Epidermal melanocyte (primary cell): ENCODE data around the gene DOCK2.
"Not testable (repeated sequence)": the region's sequence is repeated elsewhere in the genome, so short reads cannot be mapped to it uniquely, and the experiment has no call there.

Source experiments
- DNase-seq: peaks from one replicate; pipeline ENCODE4 v3.0.0; 2011; ENCODE audit warnings: low spot score; ENCODE audit not compliant: insufficient read length

Gene DOCK2

DNA sequence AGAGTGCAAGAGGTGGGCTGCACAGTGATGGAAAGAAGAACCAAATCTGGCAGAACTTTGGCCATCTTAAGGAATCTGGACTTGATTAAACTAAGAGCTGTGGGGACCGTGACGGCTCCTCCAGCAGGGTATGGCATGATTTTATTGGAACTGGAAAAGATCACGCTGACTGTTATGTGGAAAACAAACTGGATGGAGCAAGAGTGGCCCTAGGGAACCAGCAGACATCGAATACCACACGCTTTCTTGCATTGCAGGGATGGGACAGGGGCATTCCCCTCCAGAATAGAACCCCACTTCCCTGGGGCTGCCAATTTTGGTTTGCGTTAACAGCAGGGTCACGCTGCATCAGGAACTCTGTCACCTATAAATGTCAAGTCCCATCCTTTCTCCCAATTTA, 304.5 kb downstream of the DOCK2 start:
- DNase-seq, result no peak

DNA sequence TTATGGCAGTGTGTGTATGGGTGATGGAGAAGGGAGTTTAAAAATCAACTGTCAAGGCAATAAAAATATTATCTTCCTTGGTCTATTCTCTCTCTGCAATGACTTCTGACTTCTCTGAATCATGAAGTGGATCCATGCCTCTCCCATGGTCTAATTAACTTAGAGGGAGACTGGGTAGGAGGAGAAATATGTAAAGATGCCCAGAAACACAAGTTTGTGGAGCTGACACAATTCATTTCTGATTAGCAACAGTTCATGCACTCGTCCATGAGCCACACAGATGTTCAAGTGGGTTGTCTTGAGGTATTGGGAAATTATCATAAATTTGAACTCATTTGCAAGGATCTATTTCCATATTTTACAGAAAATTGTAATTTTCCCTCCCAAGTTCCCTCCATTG, 305.1 kb downstream of the DOCK2 start:
- no peak for DNase-seq

DNA sequence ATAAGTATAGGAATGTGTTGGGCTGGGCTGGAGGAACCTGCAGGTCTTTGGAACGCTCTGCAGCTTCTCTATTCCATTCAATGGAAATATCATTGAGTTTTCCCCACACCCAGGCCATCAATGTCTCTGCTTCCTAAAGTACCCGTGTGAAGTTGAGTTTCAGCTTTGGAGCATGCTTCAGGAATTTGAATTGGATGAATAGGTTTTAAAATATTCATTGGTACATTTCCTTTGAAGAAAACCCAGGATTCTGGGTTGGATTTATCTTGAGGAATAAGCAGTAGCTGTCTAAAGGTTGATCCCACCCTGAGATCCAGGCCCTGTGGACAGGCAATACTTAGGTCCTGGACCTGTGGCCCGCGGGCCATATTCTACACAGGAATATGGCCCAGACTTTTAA, 306.0 kb downstream of the DOCK2 start:
- no peak for DNase-seq

DNA sequence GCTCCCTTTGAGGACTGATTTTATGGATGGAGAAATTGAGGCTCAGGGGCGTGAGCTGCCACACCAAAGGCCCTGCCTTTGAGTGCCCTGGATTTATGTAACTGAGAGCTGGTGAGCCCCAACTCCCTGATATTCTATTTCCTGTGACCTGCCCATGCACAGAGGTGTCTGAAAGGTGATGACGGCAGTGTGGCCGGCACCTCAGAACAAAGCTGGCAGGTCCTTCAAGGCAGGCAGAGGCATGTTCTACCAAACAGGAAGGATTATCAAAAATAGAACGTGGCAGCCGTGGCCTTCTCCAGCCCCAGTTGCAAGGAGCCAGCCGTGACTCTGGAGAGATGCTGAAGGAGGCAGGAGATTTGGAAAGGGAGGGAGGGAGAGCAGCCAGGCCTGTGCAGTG, 307.0 kb downstream of the DOCK2 start:
- DNase-seq, result no peak

DNA sequence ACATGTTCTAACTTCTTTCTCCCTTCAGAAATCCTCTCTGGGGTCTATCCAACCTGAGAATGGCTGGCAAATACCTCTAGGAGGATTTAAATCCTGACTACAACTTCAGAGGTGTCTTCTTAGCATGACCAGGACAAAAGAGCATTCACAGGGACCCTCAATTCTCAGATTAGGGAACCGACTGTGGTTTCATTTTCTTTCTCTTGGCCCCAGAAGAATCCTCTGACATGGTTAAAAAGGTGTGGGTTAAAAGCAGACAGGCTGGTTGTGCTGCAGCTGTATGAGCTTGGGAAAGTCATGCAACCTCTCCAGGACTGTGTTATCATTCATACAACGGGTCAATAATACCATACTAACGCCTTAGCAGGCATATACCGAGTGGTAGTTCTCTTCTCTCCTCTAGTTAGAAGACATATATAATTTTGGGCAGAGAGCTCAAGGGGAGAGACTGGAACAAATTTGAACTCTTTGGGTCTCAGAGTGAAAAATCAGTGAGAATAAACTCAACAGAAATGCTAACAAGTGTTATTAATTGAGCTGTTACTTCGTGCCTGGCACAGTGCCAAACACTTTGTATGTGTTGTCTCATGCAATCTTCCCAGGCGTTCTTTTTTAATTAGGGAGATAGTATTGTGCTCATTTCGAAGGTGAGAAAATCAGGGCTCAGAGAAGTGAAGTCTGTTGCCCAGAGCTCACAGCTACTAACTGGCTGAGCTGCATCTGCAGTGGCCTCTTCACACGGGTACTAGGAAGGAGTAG, 308.0 kb downstream of the DOCK2 start:
- DNase-seq, result no peak

DNA sequence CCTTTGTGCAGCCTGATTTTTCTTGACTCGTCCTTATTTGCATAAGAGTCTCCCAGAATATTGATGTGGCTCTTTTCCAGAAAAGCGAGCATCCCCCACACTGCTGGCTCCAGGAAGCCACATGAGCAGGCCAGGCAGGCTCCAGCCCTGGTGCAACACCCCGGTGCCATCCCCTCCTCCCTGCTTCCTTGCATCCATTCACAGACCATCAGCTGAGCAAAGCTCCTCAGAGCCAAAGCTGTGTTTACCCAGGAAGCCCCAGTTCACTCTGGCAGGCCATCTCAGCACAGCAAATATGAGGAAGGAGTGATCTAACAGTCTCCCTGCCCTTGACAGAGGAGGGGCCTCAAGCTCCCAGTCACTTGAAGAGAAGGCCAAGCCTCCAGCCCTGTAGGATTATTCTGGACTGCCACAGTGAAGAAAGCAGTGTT, 308.8 kb downstream of the DOCK2 start:
- peak; percentile 53 for DNase-seq

DNA sequence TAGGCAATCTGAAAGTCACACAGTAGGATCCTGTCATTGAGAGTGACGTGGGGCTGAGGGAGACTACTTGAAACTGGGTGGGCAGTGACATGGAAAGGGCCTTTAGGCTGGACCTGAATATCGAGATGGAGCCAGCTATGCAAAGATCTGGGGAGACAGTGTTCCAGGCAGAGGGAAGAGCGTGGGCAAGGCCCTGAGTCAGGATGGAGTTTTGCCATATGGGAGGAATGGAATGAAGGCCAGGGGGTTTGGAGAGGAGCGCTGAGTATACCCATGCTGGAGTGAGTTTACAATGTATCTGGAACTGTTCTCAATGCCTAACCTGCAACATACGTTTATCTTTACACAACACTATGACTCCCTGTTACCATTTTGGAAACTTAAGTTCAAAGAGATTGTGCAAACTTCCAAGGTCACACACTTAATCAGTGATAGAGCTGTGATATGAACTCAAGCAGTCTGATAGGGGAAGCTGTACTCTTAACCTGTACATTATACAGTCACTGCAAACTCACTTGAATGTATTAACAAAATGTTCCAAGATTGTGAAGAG, 309.7 kb downstream of the DOCK2 start:
- DNase-seq, result no peak

DNA sequence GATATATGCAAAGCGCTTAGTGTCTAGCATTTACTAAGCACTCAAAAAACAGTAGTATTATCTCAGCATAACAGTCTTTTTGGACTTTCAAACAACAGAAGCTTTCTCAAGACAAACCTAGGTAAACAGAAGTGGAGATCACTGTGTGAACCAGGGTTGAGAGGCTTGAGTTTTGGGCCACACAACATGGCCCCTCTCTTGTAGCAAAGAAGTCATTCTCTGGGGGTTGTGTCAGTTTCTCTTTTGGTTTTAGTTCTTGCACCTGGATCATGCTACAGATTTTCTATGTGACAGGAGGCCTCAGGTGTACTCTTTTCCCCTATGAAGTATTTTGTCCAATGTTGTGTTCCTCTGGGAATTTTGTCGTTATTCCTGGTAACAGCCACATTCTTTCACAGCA, 313.3 kb downstream of the DOCK2 start:
- DNase-seq, result no peak

DNA sequence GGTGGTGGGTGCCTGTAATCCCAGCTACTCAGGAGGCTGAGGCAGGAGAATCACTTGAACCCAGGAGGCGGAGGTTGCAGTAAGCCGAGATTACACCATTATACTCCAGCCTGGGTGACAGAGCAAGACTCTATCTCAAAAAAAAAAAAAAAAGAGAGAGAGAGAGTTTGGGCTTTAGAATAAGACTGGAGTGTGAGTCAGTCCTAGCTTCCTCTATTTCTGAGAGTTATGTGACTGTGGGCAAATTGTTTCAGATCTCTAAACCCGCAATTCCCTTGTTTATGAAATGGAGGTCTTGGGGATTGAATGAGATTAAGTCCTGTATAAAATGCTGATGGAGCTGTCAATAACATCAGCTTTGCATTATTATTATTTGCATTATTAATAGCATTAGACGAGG, 316.1 kb downstream of the DOCK2 start:
- not testable (repeated sequence) for DNase-seq

DNA sequence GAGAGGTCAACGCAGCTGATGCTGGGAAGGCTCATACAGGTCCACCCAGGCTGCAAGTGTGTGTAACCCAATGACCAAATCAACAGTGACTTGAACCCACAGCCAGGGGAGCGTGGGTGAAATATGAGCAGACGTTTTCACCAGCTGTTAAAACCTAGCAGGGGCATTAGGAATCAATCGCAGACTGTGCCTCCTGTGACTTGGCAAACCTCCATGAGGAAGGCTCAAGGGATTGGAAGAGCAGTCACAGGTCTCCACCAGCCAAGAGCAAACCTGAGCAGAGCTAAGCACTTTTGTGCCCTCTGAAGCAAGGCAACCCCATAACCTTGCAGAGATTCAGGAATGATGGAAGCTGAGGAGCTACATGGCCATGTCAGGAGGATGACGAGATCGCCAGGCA, 317.7 kb downstream of the DOCK2 start:
- no peak for DNase-seq

DNA sequence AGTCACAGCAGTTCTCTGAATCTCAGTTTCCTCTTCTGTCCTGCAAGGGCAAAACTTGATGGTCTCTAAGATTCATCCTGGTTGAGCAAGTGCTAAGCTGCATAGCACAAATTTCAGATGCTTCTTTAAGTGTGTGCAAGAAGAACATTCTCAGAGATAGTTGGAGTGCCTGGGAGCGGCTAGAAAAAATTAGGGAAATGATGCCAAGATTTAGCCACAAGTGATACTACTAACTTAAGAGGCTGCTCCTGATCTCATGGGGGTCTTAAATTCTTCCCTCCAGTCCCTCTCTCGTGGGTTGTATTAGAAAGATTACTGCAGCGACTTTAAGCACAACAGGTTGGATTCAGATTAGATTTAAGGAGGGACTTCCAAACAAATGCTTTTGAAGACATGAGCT, 319.1 kb downstream of the DOCK2 start:
- DNase-seq, result no peak

DNA sequence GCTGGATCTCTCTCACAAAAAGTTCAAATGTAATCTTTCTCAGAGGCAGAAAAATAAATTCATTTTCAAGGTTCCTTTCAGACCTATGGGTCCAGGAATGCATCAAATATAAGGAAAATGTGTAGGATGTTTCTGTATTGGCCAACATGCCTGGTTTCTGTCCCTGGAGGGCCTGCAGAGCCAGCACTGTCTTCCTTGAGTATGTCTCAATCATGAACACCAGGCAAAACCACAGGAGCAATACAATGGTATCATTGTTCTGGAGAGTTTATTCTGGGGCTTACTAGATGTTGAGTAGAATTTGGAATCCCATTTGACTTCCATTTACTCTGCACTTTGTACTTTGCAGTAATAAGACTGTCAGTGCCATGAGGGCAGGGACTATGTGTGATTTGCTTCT, 319.7 kb downstream of the DOCK2 start:
- DNase-seq, result no peak

DNA sequence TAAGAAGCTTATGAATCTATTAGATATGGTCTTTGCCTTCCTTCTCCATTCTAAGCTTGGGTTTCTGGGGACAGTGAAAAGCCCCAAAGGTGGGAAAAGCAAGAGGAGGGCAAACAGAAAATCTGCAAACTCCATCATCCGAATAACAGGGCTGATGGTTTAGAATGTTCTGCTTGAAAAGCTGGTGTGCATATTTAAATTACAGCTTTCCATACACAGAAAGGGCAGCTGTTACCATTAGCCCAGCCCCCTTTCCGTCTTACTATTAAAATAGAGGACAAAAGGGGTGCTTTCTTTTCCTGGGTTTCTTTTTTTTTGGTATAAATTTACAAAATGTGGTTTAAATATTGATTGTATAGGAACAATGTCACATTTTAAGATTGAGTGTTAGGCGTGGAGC, 321.2 kb downstream of the DOCK2 start:
- no peak for DNase-seq

DNA sequence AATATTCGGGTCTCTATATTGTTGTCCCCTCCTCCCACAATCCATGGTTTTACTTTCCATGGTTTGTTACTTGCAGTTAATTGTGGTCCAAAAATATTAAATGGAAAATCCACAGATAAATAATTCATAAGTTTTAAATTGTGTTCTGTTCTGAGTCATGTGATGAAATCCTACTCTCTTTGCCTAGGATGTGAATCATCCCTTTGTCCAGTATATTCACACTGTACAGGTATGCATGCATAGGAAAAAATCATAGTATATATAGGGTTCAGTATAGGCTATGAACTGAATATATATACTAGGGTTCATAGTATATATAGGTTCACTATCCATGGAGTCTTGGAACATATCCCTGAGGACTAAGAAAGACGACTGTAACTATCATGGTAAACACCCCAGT, 323.6 kb downstream of the DOCK2 start:
- DNase-seq, result no peak

DNA sequence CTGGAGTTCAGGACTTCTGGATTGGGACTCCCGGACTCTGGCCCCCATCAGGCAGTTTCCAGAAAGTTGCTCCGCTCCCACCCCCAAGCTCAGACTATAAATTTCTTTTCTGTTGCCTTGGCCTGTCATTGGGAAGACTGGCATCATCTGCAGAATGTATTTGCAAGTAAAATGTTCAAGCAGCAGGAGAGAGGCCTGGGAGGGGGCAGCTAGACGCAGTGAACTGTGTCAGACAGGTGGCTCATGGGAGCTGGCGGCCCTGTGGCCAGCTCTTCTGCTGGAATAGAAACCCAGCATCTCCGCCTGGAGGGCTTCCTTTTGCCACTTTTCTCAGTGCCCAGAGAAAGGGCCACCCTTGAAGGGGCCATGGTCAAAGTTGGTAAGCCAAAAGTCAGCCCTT, 327.2 kb downstream of the DOCK2 start:
- no peak for DNase-seq

DNA sequence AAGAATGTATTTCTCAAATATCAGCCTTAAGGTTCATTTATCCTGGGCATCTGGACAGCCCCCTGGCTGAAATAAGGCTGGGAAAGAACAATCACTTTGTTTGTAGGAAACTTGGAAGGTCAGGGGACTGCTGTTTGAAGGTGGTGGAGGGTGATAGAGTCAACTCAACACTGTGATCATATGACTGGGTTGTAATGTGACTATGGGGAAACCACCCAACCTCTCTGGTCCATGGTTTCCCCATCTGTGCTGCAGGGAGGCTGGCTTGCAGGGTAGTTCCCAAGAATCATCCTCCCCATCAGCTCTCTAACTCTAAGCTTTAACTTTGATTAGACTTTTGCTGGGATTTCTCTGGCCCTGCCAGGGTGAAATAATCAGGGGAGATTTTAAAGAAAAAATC, 333.3 kb downstream of the DOCK2 start:
- DNase-seq, result no peak

DNA sequence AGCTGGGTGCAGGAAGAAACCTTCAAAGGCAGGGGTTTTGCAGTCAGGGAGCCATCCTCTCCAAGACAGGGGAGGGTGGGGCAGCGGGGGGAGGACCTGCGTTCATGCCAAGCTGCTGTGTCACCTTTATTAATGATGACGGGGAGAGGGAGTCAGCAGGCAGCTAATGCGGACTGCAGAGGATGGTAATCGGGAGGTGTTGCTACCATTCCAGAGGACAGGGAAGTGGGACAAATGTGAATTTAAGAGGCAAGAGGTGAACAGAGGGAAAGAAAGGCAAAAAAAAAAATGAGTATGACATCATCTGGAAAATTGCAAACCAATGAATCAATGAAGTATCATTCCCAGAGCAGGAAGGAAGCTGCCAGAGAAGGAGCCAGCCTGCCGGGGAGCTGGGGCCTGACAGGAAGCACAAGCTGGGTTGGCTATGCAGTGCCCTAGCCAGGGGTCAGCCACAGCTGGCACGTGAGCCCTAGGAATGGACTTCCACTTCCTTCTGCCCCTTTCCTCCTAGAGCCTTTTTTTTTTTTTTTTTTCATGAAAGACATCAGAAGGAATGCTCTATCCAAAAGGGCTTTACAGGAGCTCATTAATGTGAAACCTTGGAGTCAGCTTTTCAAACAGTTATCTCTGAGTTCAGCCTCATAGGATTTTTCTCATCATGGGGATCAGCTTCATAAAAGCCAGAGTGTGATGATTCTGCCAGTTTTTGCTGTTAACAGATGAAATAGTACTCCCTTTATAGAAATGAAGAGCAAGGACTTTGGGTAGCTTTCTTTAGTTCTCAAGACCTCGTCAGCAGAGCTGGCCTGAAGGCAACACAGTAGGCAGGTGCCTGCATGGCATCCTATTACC, 334.1 kb downstream of the DOCK2 start:
- DNase-seq, result no peak

DNA sequence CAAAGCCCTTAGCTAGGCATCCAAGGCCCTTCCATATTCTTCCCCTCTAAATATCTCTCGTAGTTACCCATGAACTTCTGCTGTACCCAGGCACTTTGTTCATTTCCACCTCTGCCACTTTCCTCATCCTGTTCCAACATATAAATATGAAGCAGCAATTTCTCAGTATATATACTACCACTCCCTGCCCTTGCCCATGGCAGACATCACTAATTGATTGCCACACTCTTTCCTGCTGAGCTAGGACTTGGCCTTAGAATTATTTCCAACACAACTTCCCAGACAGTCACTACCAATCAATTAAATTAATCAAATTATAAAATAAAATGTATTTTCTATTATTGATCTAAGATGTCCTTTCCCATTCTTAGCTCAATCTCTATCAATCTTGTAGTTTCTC, 334.7 kb downstream of the DOCK2 start:
- DNase-seq, result no peak

DNA sequence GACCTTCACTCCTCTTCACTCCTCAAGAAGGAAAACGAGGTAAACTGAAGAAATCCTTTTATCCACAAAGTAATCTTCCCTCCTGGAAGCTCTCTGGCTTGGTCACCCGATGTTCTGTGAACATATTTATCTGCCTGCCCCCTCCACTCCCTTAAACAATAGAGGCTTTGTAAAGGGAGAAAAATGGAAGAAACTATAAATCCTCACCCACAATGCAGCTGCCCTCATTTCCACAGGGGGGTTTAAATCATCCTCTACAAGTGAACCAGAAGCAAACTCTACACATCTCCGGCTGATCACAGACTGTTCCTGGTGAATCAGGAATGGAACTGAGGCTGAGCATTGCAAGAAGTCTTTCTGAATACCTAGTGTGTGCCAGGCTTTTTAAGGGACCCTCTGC, 336.0 kb downstream of the DOCK2 start:
- DNase-seq, result no peak

DNA sequence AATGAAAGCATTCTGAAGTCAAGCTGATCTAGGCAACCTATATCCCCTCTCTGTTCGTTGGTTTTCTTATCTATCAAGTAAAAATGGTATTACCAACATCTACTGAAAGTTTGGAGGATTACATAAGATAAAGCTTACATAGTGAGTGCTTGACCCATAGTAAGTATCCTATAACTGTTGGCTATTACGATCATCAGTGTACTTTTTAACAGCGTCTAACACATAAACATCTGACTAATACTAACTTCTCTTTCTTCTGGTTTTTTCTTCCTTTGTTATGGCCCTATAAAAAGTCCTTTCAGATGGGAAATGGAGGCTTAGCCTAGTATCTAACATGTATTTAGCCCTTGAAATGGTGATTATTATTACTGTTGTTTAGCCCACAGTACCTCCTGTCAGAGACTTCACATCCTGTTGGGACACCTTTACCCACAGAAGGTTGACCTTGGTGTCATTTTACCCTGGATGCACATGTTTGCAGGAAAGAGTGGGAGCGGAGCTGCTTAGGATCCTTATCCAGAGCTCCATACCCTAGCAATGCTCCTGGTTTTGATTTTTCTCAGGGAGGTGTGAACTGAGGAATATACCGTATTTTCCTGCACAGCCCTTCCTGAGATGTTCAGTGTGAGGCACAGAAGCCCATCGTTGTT, 337.2 kb downstream of the DOCK2 start:
- no peak for DNase-seq

DNA sequence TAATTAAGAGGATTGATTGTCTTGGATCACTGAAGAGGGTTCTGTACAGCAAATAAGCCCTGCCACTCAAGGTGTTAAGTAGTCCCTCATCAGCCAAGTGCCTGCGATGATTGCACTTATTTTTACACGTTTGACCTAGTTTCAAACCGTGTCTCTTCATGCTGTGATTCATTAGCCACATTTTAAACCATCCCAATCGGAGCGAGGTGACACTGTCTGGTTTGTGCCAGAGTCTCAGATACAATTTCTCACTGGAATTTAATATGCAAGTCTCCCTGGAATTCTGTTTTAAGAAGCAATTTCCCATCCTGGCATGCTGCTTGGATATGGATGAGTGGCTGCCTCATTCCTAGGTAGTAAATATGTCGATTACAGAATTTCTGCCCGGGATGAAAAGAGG, 341.6 kb downstream of the DOCK2 start:
- DNase-seq, result no peak

DNA sequence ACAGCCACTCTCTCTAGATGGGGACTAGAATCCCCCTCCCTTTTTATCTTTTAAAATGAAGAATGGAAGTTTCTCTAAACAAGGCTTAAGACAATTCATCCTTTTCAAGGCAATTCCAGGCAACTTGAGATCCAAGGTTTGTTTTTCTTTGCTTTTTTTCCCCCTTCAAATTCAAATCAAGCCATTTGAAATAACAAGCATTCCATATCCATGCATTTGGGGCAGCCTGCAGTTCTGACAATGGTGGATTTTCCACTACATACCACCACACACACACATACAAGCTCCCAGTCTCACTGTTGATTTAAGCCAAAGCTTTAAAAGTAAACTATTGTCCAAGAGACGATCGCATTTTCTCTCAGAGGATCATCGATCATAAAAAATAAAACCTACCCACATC, 342.8 kb downstream of the DOCK2 start:
- no peak for DNase-seq
